Hepatocyte (in vitro differentiated cells): ENCODE measurements around the gene KDM1B. TPM values are rescaled to one million over a fixed set of nuclear protein-coding genes. Genes with fewer than 3 reads are reported as not detected.

Experiments
- DNase-seq: peaks from one replicate; pipeline ENCODE4 v3.0.0-alpha.2; 2016; ENCODE audit warnings: low spot score
- H2AFZ ChIP-seq: fragments of 200-600 bp; sonication (generic); 2 replicates; pipeline ENCODE4 v1.6.0; 2016; ENCODE audit warnings: antibody characterized with exemption, mild to moderate bottlenecking
- H3K27ac ChIP-seq: fragments of 200-600 bp; sonication (generic); 2 replicates; pipeline ENCODE4 v1.5.1; 2016; ENCODE audit warnings: mild to moderate bottlenecking
- H3K27me3 ChIP-seq: fragments of 200-600 bp; sonication (generic); 2 replicates; pipeline ENCODE4 v1.6.1; 2016
- H3K36me3 ChIP-seq: fragments of 200-600 bp; sonication (generic); replicated peaks from 2 replicates; pipeline ENCODE4 v1.5.1; 2016; ENCODE audit warnings: low read depth; ENCODE audit not compliant: insufficient read depth
- H3K4me1 ChIP-seq: fragments of 200-600 bp; sonication (generic); 2 replicates; pipeline ENCODE4 v1.5.1; 2016; ENCODE audit warnings: mild to moderate bottlenecking, moderate library complexity; ENCODE audit not compliant: insufficient read depth
- H3K4me2 ChIP-seq: fragments of 200-600 bp; sonication (generic); 2 replicates; pipeline ENCODE4 v1.6.0; 2016
- H3K4me3 ChIP-seq: fragments of 200-600 bp; sonication (generic); 2 replicates; pipeline ENCODE4 v1.5.1; 2016; ENCODE audit warnings: mild to moderate bottlenecking
- H3K79me2 ChIP-seq: fragments of 200-600 bp; sonication (generic); 2 replicates; pipeline ENCODE4 v1.6.0; 2017; ENCODE audit warnings: mild to moderate bottlenecking
- H3K9me2 ChIP-seq: fragments of 200-600 bp; sonication (generic); replicated peaks from 2 replicates; pipeline ENCODE4 v1.6.0; 2017; ENCODE audit warnings: mild to moderate bottlenecking; ENCODE audit not compliant: insufficient read depth
- H3K9me3 ChIP-seq: fragments of 200-600 bp; sonication (generic); 2 replicates; pipeline ENCODE4 v1.5.1; 2016; ENCODE audit warnings: low read depth, mild to moderate bottlenecking
- H4K20me1 ChIP-seq: fragments of 200-600 bp; sonication (generic); 2 replicates; pipeline ENCODE4 v1.6.0; 2016; ENCODE audit warnings: mild to moderate bottlenecking; ENCODE audit not compliant: insufficient read depth, poor library complexity, severe bottlenecking
- EZH2 ChIP-seq: fragments of 200-600 bp; sonication (generic); IDR thresholded peaks from 2 replicates; pipeline ENCODE4 v1.6.1; 2016; ENCODE audit warnings: antibody characterized with exemption, mild to moderate bottlenecking, borderline replicate concordance
- EZH2phosphoT487 ChIP-seq: fragments of 200-600 bp; sonication (generic); IDR thresholded peaks from one replicate; pipeline ENCODE4 v1.6.1; 2018; ENCODE audit warnings: antibody characterized with exemption, mild to moderate bottlenecking, low read depth, moderate library complexity; ENCODE audit not compliant: unreplicated experiment, severe bottlenecking
- whole genome bisulfite sequencing: methylation state at CpG from one replicate; pipeline ENCODE4 v1.1.6; 2016; ENCODE audit warnings: low lambda C conversion rate; ENCODE audit errors: missing lambda C conversion rate; 5-methylcytosine and 5-hydroxymethylcytosine counted together
- polyA plus RNA-seq: library from polyadenylated mRNA; unstranded; fragments of >200 nt; fragmentation: Nextera tagmentation; extraction: Ambion mirVana; gene quantifications from 2 replicates; pipeline ENCODE4 v1.2.1, GENCODE V29; 2016
- total RNA-seq: library from RNA; depleted of rRNA; stranded (reverse); fragments of >200 nt; gene quantifications from 2 replicates; pipeline ENCODE4 v1.2.3, GENCODE V29; 2014
- TF ChIP-seq, protein P1 (sequence below): fragments of 200-600 bp; sonication (generic); IDR thresholded peaks from 2 replicates; pipeline ENCODE4 v1.5.1; 2016; ENCODE audit warnings: antibody characterized with exemption, mild to moderate bottlenecking; ENCODE audit not compliant: poor library complexity

Gene KDM1B
- total and polyA plus RNA-seq, 2 experiments from 2014 or later = 5.9 to 9.1 TPM

DNA sequence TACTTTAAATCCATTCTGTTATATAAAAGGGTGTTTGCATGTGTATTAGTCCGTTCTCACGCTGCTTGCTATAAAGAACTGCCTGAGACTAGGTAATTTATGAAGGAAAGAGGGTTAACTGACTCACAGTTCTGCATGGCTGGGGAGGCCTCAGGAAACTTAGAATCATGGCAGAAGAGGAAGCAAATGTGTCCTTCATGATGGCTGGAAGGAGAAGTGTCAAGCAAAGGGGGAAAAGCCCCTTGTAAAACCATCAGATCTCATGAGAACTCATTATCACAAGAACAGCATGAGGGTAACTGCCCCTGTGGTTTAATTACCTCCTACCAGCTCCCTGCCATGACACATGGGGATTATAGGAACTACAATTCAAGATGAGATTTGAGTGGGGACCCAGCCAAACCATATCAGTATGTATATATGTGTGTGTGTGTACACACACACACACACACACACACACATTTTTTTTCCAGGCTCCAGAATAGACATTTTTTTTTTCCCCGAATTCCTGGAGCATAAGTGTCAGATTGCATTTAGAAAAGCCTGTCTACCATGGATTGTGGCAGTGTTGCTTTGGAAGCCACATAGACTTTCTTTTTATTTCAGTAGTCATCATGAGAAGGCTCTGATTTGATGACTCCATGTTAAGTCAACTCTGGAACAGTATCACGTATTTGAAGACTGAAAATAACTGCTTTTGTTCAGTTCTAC, 31.5 kb downstream of the KDM1B start:
- H4K20me1 ChIP-seq = no peaks in the 10 kb centered on the region
- H3K27ac ChIP-seq = no peak overlapping the region
- no peaks in the 10 kb centered on the region for H3K79me2 ChIP-seq
- 93% methylated on average over 4 of the region's 4 CpGs for WGBS
- TF ChIP-seq EZH2phosphoT487 (no peak), EZH2 (no peak)
- TF ChIP-seq, protein P1, sequence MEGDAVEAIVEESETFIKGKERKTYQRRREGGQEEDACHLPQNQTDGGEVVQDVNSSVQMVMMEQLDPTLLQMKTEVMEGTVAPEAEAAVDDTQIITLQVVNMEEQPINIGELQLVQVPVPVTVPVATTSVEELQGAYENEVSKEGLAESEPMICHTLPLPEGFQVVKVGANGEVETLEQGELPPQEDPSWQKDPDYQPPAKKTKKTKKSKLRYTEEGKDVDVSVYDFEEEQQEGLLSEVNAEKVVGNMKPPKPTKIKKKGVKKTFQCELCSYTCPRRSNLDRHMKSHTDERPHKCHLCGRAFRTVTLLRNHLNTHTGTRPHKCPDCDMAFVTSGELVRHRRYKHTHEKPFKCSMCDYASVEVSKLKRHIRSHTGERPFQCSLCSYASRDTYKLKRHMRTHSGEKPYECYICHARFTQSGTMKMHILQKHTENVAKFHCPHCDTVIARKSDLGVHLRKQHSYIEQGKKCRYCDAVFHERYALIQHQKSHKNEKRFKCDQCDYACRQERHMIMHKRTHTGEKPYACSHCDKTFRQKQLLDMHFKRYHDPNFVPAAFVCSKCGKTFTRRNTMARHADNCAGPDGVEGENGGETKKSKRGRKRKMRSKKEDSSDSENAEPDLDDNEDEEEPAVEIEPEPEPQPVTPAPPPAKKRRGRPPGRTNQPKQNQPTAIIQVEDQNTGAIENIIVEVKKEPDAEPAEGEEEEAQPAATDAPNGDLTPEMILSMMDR = no peak
- no peaks in the 10 kb centered on the region for H3K27me3 ChIP-seq
- H3K9me2 ChIP-seq = no peaks in the 10 kb centered on the region
- no peak for DNase-seq
- H3K36me3 ChIP-seq = no peaks in the 10 kb centered on the region
- no peak overlapping the region for H3K4me2 ChIP-seq
- H3K9me3 ChIP-seq = no peaks in the 10 kb centered on the region
- H3K4me1 ChIP-seq = no peaks in the 10 kb centered on the region
- no peak overlapping the region for H3K4me3 ChIP-seq
- H2AFZ ChIP-seq = no peak overlapping the region

DNA sequence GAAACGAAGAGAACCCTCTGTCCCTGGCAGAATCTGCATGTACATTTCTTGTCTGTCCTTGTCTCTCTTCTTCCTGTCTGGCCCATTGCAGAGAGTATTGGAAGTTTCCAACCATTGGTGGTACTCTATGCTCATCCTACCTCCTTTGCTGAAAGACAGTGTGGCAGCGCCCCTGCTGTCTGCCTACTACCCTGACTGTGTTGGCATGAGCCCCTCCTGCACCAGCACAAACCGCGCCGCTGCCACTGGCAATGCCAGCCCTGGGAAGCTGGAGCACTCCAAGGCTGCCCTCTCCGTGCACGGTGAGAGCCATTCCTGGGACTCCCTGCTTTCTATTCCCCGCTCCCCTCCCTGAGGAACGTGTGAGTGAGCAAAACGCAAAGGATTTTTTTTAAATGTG, 32.5 kb downstream of the KDM1B start:
- Histone ChIP-seq H3K79me2 (no peaks in the 10 kb centered on the region), H3K9me2 (no peaks in the 10 kb centered on the region), H3K36me3 (no peaks in the 10 kb centered on the region), H3K9me3 (no peaks in the 10 kb centered on the region), H3K27me3 (no peaks in the 10 kb centered on the region), H3K27ac (no peak overlapping the region), H2AFZ (no peak overlapping the region), H3K4me1 (no peaks in the 10 kb centered on the region), H3K4me3 (no peak overlapping the region), H4K20me1 (no peaks in the 10 kb centered on the region), H3K4me2 (no peak overlapping the region)
- DNase-seq = no peak
- TF ChIP-seq, protein P1 = no peak
- 95% methylated on average over 10 of the region's 10 CpGs for WGBS

DNA sequence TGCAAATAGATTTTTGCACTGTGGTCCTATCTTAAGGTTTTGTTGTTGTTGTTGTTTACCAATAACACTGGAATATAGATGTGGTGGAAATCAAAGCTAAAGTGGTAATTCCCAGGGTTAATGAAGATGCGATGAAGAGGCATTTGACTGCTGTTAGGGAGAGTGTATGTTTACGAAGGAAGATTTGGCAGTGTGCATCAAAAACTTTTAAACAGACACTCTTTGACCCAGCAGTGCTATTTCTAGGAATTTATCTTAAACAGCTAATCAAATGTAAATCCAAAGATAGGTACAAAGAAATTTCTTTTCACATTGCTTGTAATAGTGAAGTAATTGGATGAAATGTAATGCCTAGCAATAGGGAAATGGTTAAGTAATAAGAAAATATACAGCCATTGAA, 34.0 kb downstream of the KDM1B start:
- Histone ChIP-seq H4K20me1 (no peaks in the 10 kb centered on the region), H3K4me3 (no peak overlapping the region), H3K9me2 (no peaks in the 10 kb centered on the region), H3K27me3 (no peaks in the 10 kb centered on the region), H3K9me3 (no peaks in the 10 kb centered on the region), H3K36me3 (no peaks in the 10 kb centered on the region), H3K79me2 (no peaks in the 10 kb centered on the region), H3K4me1 (no peaks in the 10 kb centered on the region), H3K4me2 (no peak overlapping the region), H3K27ac (no peak overlapping the region), H2AFZ (no peak overlapping the region)
- TF ChIP-seq EZH2 = no peak
- no peak for TF ChIP-seq EZH2phosphoT487
- TF ChIP-seq, protein P1 = no peak
- no peak for DNase-seq
- WGBS = 65% methylated on average over 2 of the region's 2 CpGs
